ENCODE results near the gene NT5E. TPM values are rescaled to one million over a fixed set of nuclear protein-coding genes. Genes with fewer than 3 reads are reported as not detected.

NT5E gene
- total RNA-seq, 1 experiment from 2014 or later = 0.52 TPM

DNA sequence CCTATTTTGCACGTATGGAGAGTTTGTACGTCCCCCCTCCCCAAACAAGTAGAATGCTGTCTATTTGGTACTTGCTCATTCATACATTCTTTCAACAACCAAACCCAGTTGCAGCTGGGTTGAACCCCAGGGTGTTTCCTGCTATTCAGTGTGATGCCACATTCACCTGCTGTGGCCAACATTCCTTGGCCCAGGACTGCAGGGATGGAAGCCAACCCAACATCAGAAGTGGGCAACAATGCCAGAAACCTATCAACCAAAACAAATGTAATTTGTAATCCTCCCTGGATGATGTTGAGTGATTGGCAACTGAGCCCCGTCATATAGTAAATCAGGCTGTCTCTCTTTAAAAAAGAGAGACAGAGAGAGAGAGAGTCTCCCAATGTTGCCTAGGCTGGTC is 8.9 kb downstream of the NT5E start:
- no peaks in the 10 kb centered on the region for H3K79me2 ChIP-seq (ENCODE audit: insufficient read depth, low read length)

More for the DNA sequence above, 8.9 kb downstream of the NT5E start:
- Histone ChIP-seq H2AK5ac (ENCODE audit: insufficient read length, low read length) (no peak overlapping the region), H3K23me2 (ENCODE audit: insufficient read length, low read depth, low read length, poor library complexity, severe bottlenecking) (no peaks in the 10 kb centered on the region), H2BK20ac (ENCODE audit: low read depth, low read length, poor library complexity, severe bottlenecking) (no peak overlapping the region), H3K9me3 (ENCODE audit: control insufficient read depth, low read depth, low read length) (no peaks in the 10 kb centered on the region), H3K27ac (ENCODE audit: insufficient read length, low read depth, low read length) (no peak overlapping the region), H3K4ac (ENCODE audit: low read depth, low read length) (no peak overlapping the region), H3T11ph (ENCODE audit: low read length) (no peak overlapping the region), H2BK120ac (ENCODE audit: low read depth, low read length, poor library complexity, severe bottlenecking) (no peak overlapping the region), H3K4me2 (ENCODE audit: insufficient read depth, insufficient read length, low read length) (peak overlapping the region; percentile 12), H3K79me1 (ENCODE audit: insufficient read depth, low read depth, low read length, poor library complexity, severe bottlenecking) (no peaks in the 10 kb centered on the region), H4K91ac (ENCODE audit: insufficient read length, low read depth, low read length) (no peak overlapping the region), H3K14ac (ENCODE audit: insufficient read depth, low read length) (no peak overlapping the region), H4K5ac (ENCODE audit: insufficient read length, low read depth, low read length) (no peak overlapping the region), H3K4me1 (ENCODE audit: insufficient read depth, low read length) (peaks cover 11% of the 10 kb centered on the region; the same call in 1 of the 2 replicates), H2BK15ac (ENCODE audit: low read depth, low read length) (no peak overlapping the region), H3K23ac (ENCODE audit: insufficient read length, low read depth, low read length) (no peak overlapping the region), H2BK5ac (ENCODE audit: insufficient read length, low read length) (no peak overlapping the region), H3K27me3 (ENCODE audit: insufficient read depth, low read length) (no peaks in the 10 kb centered on the region), H3K9ac (ENCODE audit: extremely low read depth, insufficient read length, low read length) (no peak overlapping the region), H4K8ac (replicated peaks; ENCODE audit: insufficient read length, low read depth, low read length) (no peak overlapping the region), H3K18ac (ENCODE audit: insufficient read length, low read depth, low read length) (no peak overlapping the region), H3K56ac (ENCODE audit: insufficient read length, low read depth, low read length) (no peak overlapping the region), H2BK12ac (ENCODE audit: insufficient read length, low read depth, low read length) (no peak overlapping the region), H2AFZ (ENCODE audit: low read length) (no peak overlapping the region), H4K20me1 (ENCODE audit: control insufficient read depth, insufficient read depth, insufficient read length) (no peaks in the 10 kb centered on the region)
- no peak for DNase-seq
- Mint-ChIP-seq H3K4me1 (peaks cover 18 to 23% of the 10 kb centered on the region in 2 experiments), H3K9me3 (no peaks in the 10 kb centered on the region), H3K27me3 (ENCODE audit: low read depth) (peaks cover 7% of the 10 kb centered on the region), H3K36me3 (ENCODE audit: insufficient read depth in 1 of 3, low read depth in 3 of 3) (no peaks in the 10 kb centered on the region), H3K27ac (peak overlapping the region in 1 of 3 experiments; percentile 75; a peak in 1 of 7 replicates), H3K4me3 (no peak overlapping the region)
- no CpG with 5 or more reads among the region's 3 CpGs for WGBS (ENCODE audit: extremely low coverage, insufficient read length, low lambda C conversion rate)
- TF ChIP-seq, protein P1, sequence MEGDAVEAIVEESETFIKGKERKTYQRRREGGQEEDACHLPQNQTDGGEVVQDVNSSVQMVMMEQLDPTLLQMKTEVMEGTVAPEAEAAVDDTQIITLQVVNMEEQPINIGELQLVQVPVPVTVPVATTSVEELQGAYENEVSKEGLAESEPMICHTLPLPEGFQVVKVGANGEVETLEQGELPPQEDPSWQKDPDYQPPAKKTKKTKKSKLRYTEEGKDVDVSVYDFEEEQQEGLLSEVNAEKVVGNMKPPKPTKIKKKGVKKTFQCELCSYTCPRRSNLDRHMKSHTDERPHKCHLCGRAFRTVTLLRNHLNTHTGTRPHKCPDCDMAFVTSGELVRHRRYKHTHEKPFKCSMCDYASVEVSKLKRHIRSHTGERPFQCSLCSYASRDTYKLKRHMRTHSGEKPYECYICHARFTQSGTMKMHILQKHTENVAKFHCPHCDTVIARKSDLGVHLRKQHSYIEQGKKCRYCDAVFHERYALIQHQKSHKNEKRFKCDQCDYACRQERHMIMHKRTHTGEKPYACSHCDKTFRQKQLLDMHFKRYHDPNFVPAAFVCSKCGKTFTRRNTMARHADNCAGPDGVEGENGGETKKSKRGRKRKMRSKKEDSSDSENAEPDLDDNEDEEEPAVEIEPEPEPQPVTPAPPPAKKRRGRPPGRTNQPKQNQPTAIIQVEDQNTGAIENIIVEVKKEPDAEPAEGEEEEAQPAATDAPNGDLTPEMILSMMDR (conservative IDR thresholded peaks at IDR 0.05) = no peak
